Brain microvascular endothelial cell (primary cell): ENCODE measurements around the gene CHKA.

Source experiments
- DNase-seq: peaks from one replicate; pipeline ENCODE4 v3.0.0-alpha.2; 2020
- H3K27ac ChIP-seq: fragments of 250-450 bp; sonication (Bioruptor Pico); 2 replicates; pipeline ENCODE4 v1.5.1; 2020; ENCODE audit warnings: mild to moderate bottlenecking, moderate library complexity
- H3K27me3 ChIP-seq: fragments of 250-450 bp; sonication (Bioruptor Pico); replicated peaks from 2 replicates; pipeline ENCODE4 v1.5.1; 2020; ENCODE audit warnings: mild to moderate bottlenecking
- H3K36me3 ChIP-seq: fragments of 250-450 bp; sonication (Bioruptor Pico); replicated peaks from 2 replicates; pipeline ENCODE4 v1.5.1; 2020; ENCODE audit warnings: mild to moderate bottlenecking
- H3K4me3 ChIP-seq: 2 replicates; pipeline ENCODE4 v1.5.1; 2011; ENCODE audit warnings: low read depth, mild to moderate bottlenecking, control low read depth, low read length, moderate library complexity
- CTCF ChIP-seq: IDR thresholded peaks from 2 replicates; pipeline ENCODE4 v1.5.1; 2011; ENCODE audit warnings: low read depth, mild to moderate bottlenecking, moderate library complexity, low read length, control low read depth, inconsistent platforms; ENCODE audit errors: missing control alignments
- in situ Hi-C: cut with HindIII; loops from 2 replicates; pipeline ENCODE4 v1.10.0; 2017; ENCODE audit warnings: low sequenced_read_pairs, low pct_ligation_motif_present

The CHKA gene

DNA sequence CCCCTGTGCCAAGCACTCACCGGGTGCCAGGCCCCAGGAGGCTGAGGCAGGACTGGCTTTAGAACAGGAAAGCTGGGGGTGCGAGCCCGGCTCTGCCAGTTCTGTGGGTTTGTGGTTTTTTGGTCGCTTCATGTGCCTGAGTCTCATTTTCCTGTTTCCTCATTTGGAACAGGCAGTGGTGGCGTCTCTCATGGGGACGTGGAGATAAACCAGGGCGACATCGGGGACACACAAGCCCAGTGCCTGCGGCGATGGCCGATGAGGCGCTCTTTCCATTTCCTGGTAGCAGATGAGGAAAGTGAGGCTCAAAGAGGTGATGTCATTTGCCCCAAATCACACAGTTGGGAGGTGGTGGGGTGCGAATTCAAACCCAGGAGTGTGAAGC, 20.8 kb upstream of the CHKA start:
- H3K4me3 ChIP-seq, result no peak overlapping the region
- no peak overlapping the region for H3K27ac ChIP-seq
- no peaks in the 10 kb centered on the region for H3K36me3 ChIP-seq
- no peak for TF ChIP-seq CTCF
- no peak for DNase-seq
- in situ Hi-C loops, result no loop called here
- H3K27me3 ChIP-seq, result no peaks in the 10 kb centered on the region

- no peak for DNase-seq
- H3K36me3 ChIP-seq, result no peaks in the 10 kb centered on the region
- no peaks in the 10 kb centered on the region for H3K27me3 ChIP-seq
- no peak for TF ChIP-seq CTCF
- H3K27ac ChIP-seq, result no peak overlapping the region
- H3K4me3 ChIP-seq, result no peak overlapping the region
- in situ Hi-C loops, result no loop called here
These were observed 20.2 kb upstream of the CHKA start for GRCh38 chr11:68141246-68142027.

GRCh38 chr11:68140496-68141245, 19.5 kb upstream of the CHKA start:
- H3K4me3 ChIP-seq, result no peak overlapping the region
- no peak overlapping the region for H3K27ac ChIP-seq
- H3K36me3 ChIP-seq, result no peaks in the 10 kb centered on the region
- no peaks in the 10 kb centered on the region for H3K27me3 ChIP-seq
- TF ChIP-seq CTCF, result no peak
- no peak for DNase-seq
- in situ Hi-C loops, result no loop called here

DNA sequence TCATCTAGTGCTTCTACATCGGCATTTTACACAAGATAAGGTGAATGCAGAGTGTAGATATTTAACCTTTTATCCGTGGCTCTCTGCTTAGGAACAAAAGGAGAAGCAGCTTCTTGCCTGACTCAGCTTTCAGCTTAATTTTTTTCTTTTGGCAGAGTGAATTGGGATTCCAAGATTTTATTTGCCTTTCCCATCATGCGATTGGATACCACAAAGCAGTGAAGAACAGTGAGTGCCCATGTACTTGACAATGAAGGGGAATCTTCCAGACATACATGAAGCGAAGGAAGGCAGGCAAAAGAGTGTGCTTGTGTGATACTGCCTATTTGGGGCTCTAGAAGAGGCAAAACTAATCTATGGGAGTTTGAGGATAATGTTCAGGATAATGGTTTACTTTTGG, 17.0 kb upstream of the CHKA start:
- no peaks in the 10 kb centered on the region for H3K36me3 ChIP-seq
- DNase-seq, result no peak
- H3K27ac ChIP-seq, result no peak overlapping the region
- no peak overlapping the region for H3K4me3 ChIP-seq
- H3K27me3 ChIP-seq, result no peaks in the 10 kb centered on the region
- in situ Hi-C loops, result no loop called here
- no peak for TF ChIP-seq CTCF

- no peaks in the 10 kb centered on the region for H3K36me3 ChIP-seq
- H3K4me3 ChIP-seq, result no peak overlapping the region
- in situ Hi-C loops, result no loop called here
- TF ChIP-seq CTCF, result no peak
- no peak for DNase-seq
- no peaks in the 10 kb centered on the region for H3K27me3 ChIP-seq
- no peak overlapping the region for H3K27ac ChIP-seq
These were observed 16.6 kb upstream of the CHKA start for GRCh38 chr11:68137833-68138232.
